ENCODE measurements around the gene SPEN. TPM values are rescaled to one million over a fixed set of nuclear protein-coding genes. Genes with fewer than 3 reads are reported as not detected.

SPEN gene
- polyA plus RNA-seq, 1 of the 3 experiments (the other 2 are of a cell fraction): 6.1 TPM

DNA sequence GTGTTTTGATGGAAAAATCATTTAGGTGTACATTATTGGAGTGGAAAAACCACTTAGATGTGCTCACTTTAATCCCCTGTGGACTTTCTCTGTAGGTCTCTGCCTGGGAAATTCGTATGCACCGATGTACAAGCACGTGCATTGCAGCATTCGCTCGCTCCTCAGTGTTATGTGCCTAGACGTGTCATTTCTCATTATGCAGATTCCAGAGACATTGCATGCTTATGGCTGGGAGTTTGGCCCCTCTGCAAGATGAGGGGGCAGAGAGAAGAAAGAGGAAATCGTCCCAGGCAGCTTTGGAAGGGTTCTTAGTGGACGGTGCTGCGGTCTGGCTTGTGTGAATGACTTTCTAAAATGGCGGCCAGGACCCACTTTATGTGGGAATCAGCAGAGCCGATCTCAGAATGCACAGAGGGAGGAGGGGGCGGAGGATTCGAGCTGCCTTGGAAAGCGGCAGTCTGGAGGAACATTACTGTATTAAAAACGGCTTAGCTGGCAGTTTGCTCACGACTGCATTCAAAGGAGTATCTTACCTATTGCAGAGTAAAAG, 2.3 kb downstream of the SPEN start:
- WGBS (ENCODE audit: low lambda C conversion rate): 1% methylated on average over 16 of the region's 16 CpGs
- Histone ChIP-seq H3K79me2 (ENCODE audit: insufficient read depth) (peaks cover 94% of the 10 kb centered on the region), H4K20me1 (ENCODE audit: insufficient read depth) (0 out of 2 replicates have a peak, but pooled peaks cover 8% of the 10 kb centered on the region), H3K9me2 (no peaks in the 10 kb centered on the region), H3K9ac (peak overlapping the region; percentile 83), H3K4me3 (ENCODE audit: low read depth in 2 of 2, low read length in 1 of 2) (peak overlapping the region; percentile 72 to 80), H3K27me3 (ENCODE audit: insufficient read depth) (no peaks in the 10 kb centered on the region), H3K4me2 (peak overlapping the region; percentile 91), H2AFZ (ENCODE audit: low read depth) (peak overlapping the region; percentile 66), H3F3A (replicated peaks; ENCODE audit: insufficient read depth) (peaks cover 37% of the 10 kb centered on the region), H3K36me3 (replicated peaks in 1 of 2; ENCODE audit: control insufficient read depth in 1 of 2, insufficient read depth in 2 of 2, low read length in 1 of 2) (no peaks in the 10 kb centered on the region), H3K4me1 (ENCODE audit: control insufficient read depth in 1 of 2, insufficient read depth in 2 of 2, low read depth in 1 of 2, low read length in 1 of 2) (peaks cover 7 to 22% of the 10 kb centered on the region in 2 experiments; a peak in 3 of 4 replicates), H3K9me3 (no peaks in the 10 kb centered on the region), H3K27ac (ENCODE audit: low read depth in 2 of 2, low read length in 1 of 2) (peak overlapping the region; percentile 98)
- CTCF ChIA-PET: interaction anchor here (0.8 to 2.6 kb wide), 9 partner anchors 12 to 204 kb away, joined by 3 to 11 read pairs (median 3); no protein-coding TSS in a partner anchor
- DNase-seq: peak; percentile 71
- TF ChIP-seq CHD2 (IDR thresholded peaks at IDR 0.05; ENCODE audit: low read length, partially characterized antibody): peak; percentile 64
- peak; percentile 7; the same call in 1 of the 2 replicates for TF ChIP-seq TCF12 (IDR thresholded peaks at IDR 0.05)
- TF ChIP-seq, protein P1, sequence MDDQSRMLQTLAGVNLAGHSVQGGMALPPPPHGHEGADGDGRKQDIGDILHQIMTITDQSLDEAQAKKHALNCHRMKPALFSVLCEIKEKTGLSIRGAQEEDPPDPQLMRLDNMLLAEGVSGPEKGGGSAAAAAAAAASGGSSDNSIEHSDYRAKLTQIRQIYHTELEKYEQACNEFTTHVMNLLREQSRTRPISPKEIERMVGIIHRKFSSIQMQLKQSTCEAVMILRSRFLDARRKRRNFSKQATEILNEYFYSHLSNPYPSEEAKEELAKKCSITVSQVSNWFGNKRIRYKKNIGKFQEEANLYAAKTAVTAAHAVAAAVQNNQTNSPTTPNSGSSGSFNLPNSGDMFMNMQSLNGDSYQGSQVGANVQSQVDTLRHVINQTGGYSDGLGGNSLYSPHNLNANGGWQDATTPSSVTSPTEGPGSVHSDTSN (IDR thresholded peaks at IDR 0.05): peak; percentile 46; the same call in 1 of the 2 replicates
- TF ChIP-seq GATA2 (CRISPR knock-in tag; IDR thresholded peaks at IDR 0.05): peak; percentile 76
- TF ChIP-seq FOXJ3 (CRISPR knock-in tag; IDR thresholded peaks at IDR 0.05): 0 out of 2 replicates have a peak, but pooled peaks have one; percentile 12
- TF ChIP-seq SIN3A (IDR thresholded peaks at IDR 0.05; ENCODE audit: borderline replicate concordance, low read depth, low read length): 0 out of 2 replicates have a peak, but pooled peaks have one; percentile 12
- peak; percentile 9; the same call in 1 of the 2 replicates for TF ChIP-seq SMC3 (IDR thresholded peaks at IDR 0.05; ENCODE audit: low read depth, low read length)
- TF ChIP-seq POLR2AphosphoS5 (IDR thresholded peaks at IDR 0.05; ENCODE audit: low read depth, low read length): 0 out of 2 replicates have a peak, but pooled peaks have one; percentile 46
- TF ChIP-seq YY1 (IDR thresholded peaks at IDR 0.05; ENCODE audit: low read depth): peak; percentile 91
- TF ChIP-seq, protein P2, sequence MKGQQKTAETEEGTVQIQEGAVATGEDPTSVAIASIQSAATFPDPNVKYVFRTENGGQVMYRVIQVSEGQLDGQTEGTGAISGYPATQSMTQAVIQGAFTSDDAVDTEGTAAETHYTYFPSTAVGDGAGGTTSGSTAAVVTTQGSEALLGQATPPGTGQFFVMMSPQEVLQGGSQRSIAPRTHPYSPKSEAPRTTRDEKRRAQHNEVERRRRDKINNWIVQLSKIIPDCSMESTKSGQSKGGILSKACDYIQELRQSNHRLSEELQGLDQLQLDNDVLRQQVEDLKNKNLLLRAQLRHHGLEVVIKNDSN (IDR thresholded peaks at IDR 0.05; ENCODE audit: borderline replicate concordance, low read depth): no peak
- no peak for TF ChIP-seq IRF3 (IDR thresholded peaks at IDR 0.05; ENCODE audit: low read depth, low read length)
- TF ChIP-seq MEF2A (IDR thresholded peaks at IDR 0.05; ENCODE audit: borderline replicate concordance, low read depth): no peak
- no peak; the same call in 1 of the 2 replicates for TF ChIP-seq RCOR1 (IDR thresholded peaks at IDR 0.05; ENCODE audit: low read length)
- no peak for TF ChIP-seq EP300 (IDR thresholded peaks at IDR 0.05; ENCODE audit: borderline replicate concordance in 1 of 2, low read depth in 1 of 2, low read length in 1 of 2)
- no peak for TF ChIP-seq FOSL2 (IDR thresholded peaks at IDR 0.05; ENCODE audit: borderline replicate concordance, low read depth)
- TF ChIP-seq MAX (IDR thresholded peaks at IDR 0.05; ENCODE audit: low read depth): peak; percentile 82
- TF ChIP-seq TAF1 (IDR thresholded peaks at IDR 0.05; ENCODE audit: borderline replicate concordance, low read depth, low read length): peak; percentile 69; the same call in 1 of the 2 replicates
- peak; percentile 89 for TF ChIP-seq MXI1 (IDR thresholded peaks at IDR 0.05; ENCODE audit: low read depth, low read length)
- no peak for TF ChIP-seq NFIC (IDR thresholded peaks at IDR 0.05; ENCODE audit: borderline replicate concordance)
- no peak for TF ChIP-seq EZH2phosphoT487 (IDR thresholded peaks at IDR 0.05; ENCODE audit: borderline replicate concordance, low read depth)
- TF ChIP-seq NRF1 (IDR thresholded peaks at IDR 0.05; ENCODE audit: low read depth, low read length): no peak
- no peak for TF ChIP-seq FOXM1 (IDR thresholded peaks at IDR 0.05; ENCODE audit: low read depth)
- POLR2A ChIA-PET: interaction anchor here (0.6 to 3.9 kb wide), 15 partner anchors 13 to 210 kb away, joined by 3 to 22 read pairs (median 4); no protein-coding TSS in a partner anchor
